SK-N-SH treated with all-trans-retinoic acid at 6 μM for 48 hours (cell line): ENCODE data around the gene CATSPERZ.

Experiments used
- ESRRG ChIP-seq: fragments of 250-450 bp; sonication (Bioruptor Pico); IDR thresholded peaks from 2 replicates; pipeline ENCODE4 v1.6.1; 2021; ENCODE audit warnings: mild to moderate bottlenecking
- ZNF70 ChIP-seq: fragments of 450-650 bp; formaldehyde crosslinking; IDR thresholded peaks from 2 replicates; pipeline ENCODE4 v1.5.0; 2020; ENCODE audit warnings: mild to moderate bottlenecking, moderate library complexity

DNA sequence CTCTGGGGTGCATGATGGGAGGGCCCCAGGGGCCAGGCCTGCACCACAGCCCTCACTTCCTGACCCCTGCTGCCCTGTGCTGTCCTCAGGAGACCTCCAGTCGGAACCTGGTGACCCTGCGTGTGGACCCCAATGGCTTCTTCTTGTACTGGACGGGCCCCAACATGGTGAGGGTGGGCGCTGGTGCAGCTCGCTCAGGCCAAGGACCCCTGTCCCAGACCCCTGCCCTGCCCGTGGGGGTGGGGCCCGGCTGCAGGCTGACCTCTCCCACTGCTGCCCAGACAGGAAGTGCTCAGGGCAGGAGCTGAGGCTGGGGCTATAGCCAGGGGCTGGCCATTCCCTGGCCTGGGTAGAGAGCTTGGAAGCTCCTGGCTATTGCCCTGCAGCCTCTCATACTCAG is 45.8 kb upstream of the CATSPERZ start:
- TF ChIP-seq ZNF70 (no peak), ESRRG (CRISPR knock-in tag) (no peak)
